ENCODE measurements around the gene SETD1A.

Gene SETD1A

DNA sequence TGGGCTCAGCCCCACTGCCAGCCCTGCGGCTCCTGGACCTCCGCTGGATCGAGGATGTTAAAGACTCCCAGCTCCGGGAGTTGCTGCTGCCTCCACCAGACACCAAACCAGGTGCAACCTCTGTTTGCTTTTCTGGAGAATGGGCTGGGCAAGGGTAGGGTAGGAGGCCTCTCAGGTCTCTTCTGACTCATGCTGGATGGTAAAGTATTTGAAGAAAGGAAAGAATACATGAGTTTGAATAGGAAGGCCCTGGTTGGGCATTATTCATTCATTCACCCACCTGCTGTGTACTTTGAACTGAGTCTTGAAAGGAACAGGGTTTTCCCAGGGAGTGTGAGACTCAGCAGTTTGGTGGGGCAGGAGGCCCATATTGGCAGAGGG is 15.1 kb upstream of the SETD1A start:
- no peak for DNase-seq
- intact Hi-C loops (cut with DNase I; ENCODE audit: low total_unique reads): no loop called here
- H3K27ac ChIP-seq: no peak overlapping the region
- no peaks in the 10 kb centered on the region for H3K27me3 ChIP-seq
- peaks cover 0 to 17% (median 7%) of the 10 kb centered on the region in 4 donors for H3K4me1 ChIP-seq
- no peaks in the 10 kb centered on the region for H3K9me3 ChIP-seq
- no peak overlapping the region for H3K4me3 ChIP-seq
- peaks cover 0 to 53% (median 18%) of the 10 kb centered on the region in 3 donors for H3K36me3 ChIP-seq
- TF ChIP-seq, protein P1, sequence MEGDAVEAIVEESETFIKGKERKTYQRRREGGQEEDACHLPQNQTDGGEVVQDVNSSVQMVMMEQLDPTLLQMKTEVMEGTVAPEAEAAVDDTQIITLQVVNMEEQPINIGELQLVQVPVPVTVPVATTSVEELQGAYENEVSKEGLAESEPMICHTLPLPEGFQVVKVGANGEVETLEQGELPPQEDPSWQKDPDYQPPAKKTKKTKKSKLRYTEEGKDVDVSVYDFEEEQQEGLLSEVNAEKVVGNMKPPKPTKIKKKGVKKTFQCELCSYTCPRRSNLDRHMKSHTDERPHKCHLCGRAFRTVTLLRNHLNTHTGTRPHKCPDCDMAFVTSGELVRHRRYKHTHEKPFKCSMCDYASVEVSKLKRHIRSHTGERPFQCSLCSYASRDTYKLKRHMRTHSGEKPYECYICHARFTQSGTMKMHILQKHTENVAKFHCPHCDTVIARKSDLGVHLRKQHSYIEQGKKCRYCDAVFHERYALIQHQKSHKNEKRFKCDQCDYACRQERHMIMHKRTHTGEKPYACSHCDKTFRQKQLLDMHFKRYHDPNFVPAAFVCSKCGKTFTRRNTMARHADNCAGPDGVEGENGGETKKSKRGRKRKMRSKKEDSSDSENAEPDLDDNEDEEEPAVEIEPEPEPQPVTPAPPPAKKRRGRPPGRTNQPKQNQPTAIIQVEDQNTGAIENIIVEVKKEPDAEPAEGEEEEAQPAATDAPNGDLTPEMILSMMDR (IDR thresholded peaks at IDR 0.05): no peak

DNA sequence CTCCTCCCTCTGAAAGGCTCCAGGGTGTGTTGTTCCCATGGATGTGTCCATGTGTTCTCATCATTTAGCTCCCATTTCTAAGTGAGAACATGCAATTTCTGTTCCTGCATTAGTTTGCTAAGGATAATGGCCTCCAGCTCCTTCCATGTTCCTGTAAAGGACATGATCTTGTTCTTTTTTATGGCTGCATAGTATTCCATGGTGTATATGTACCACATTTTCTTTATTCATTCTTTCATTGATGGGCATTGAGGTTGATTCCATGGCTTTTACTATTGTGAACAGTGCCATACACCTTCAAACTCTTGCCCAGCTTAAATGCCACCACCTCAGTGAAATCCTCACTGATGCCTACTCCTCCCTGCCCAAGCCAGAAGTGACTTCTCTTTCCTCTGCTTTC is 13.2 kb upstream of the SETD1A start:
- Histone ChIP-seq H3K4me3 (no peak overlapping the region), H3K27ac (no peak overlapping the region), H3K27me3 (no peaks in the 10 kb centered on the region), H3K36me3 (peaks cover 0 to 51% (median 18%) of the 10 kb centered on the region in 3 donors), H3K9me3 (no peaks in the 10 kb centered on the region), H3K4me1 (peaks cover 0 to 19% (median 11%) of the 10 kb centered on the region in 4 donors)
- intact Hi-C loops (cut with DNase I; ENCODE audit: low total_unique reads): no loop called here
- TF ChIP-seq, protein P1 (IDR thresholded peaks at IDR 0.05): no peak
- no peak for DNase-seq

DNA sequence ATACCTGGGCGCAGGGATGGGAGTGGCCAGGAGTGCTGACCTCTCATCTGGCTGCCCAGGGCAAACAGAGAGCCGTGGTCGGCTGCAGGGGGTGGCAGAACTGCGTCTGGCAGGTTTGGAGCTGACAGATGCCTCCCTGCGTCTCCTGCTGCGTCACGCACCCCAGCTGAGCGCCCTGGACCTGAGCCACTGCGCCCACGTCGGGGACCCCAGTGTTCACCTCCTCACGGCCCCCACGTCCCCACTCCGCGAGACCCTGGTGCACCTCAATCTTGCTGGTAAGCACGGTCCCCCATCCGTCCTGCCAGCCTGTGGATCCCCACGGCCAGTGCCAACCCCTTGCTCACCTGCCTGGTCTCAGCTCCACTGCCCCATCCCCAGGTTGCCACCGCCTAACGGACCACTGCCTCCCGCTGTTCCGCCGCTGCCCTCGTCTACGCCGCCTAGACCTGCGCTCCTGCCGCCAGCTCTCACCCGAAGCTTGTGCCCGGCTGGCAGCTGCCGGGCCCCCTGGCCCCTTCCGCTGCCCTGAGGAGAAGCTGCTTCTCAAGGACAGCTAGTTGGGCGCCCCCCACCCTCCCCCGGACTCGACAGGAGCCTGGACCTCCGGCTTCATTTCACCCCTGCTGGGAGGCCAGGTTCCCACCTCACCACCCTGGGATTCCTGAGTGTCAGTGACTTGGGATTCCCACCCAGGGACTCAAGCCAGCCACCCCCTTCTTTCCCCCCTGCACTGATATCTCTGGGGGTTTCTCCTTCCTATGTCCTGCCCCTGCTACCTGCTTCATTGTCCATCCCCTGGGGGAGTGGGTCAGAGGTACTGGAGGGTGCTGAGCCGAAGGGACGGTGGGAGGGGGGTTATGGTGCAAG is 10.6 kb upstream of the SETD1A start:
- DNase-seq: peak in 1 of 2 donors; percentile 74
- Histone ChIP-seq H3K36me3 (peaks cover 0 to 40% (median 18%) of the 10 kb centered on the region in 3 donors), H3K27me3 (no peaks in the 10 kb centered on the region), H3K4me3 (no peak overlapping the region), H3K4me1 (peaks cover 0 to 44% (median 33%) of the 10 kb centered on the region in 4 donors), H3K9me3 (no peaks in the 10 kb centered on the region), H3K27ac (no peak overlapping the region)
- intact Hi-C loops (cut with DNase I; ENCODE audit: low total_unique reads): no loop called here
- TF ChIP-seq, protein P1 (IDR thresholded peaks at IDR 0.05): no peak

DNA sequence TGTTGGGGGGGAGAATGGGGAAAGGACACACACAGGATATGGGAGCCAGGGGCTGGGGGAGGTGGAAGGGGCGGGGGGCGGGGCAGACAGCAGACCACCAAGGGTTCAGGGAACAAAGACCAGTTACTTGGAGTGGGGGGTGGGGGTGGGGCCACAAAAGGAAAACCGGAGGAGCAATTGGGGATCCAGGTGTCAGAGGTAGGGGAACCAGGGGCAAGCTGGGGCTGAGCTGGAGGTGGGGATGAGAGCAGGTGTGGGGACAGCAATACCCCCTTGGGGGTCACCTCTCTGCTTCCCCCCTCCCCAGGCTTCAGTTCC is 10.1 kb upstream of the SETD1A start:
- Histone ChIP-seq H3K9me3 (no peaks in the 10 kb centered on the region), H3K27me3 (no peaks in the 10 kb centered on the region), H3K36me3 (peaks cover 0 to 36% (median 14%) of the 10 kb centered on the region in 3 donors), H3K4me3 (peak overlapping the region; percentile 82 to 91), H3K27ac (peak overlapping the region; percentile 89), H3K4me1 (peaks cover 0 to 46% (median 37%) of the 10 kb centered on the region in 4 donors)
- TF ChIP-seq, protein P1 (IDR thresholded peaks at IDR 0.05): no peak
- intact Hi-C loops (cut with DNase I; ENCODE audit: low total_unique reads): no loop called here
- no peak for DNase-seq

DNA sequence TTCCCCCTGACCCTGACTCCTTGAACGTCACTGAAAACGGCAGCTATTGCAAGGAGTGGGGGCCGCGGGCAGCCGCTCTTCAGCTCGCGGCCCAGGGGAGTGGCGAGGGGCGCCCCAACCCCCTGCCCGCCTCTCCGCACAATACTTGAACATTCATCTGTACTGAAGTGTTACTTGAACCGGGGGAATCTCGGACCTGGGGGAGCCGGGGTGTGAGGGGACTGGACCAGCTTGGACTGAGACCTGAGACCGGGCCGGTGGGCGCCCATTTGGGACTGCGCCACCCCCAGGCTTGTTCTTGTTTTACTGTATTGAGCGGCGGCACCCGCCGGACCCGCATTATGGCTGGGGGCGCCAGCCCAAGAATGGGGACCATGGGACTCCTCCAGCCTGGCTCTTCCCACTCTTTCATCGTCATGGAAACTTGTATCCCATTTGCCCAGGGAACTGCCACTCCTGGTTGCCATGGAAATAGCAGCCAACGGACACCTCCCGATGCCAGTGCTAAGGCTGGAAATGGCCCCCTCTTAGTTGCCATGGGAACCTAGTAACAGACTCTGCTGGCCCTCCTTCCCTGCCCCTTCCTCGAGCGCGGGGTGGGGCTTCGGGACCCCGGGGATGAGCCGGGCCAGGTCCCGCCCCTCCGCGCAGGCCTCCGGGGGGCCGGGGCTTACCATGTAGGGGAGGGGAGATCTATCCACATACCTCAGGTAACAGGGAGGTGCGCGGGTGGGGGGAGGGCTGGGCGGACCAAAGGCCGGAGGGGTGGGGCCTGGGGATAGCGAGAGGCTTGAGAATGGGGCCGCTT is 9.5 kb upstream of the SETD1A start:
- intact Hi-C loops (cut with DNase I; ENCODE audit: low total_unique reads): loop anchor here (2.0 kb wide), 1 partner anchor 25 kb away; the partner anchor contains the start of gene FBXL19

More for the DNA sequence above, 9.5 kb upstream of the SETD1A start:
- Histone ChIP-seq H3K27me3 (no peaks in the 10 kb centered on the region), H3K4me1 (peaks cover 0 to 52% (median 41%) of the 10 kb centered on the region in 4 donors), H3K9me3 (no peaks in the 10 kb centered on the region), H3K27ac (peak overlapping the region; percentile 89), H3K4me3 (peak overlapping the region; percentile 82 to 91), H3K36me3 (peaks cover 0 to 34% (median 9%) of the 10 kb centered on the region in 3 donors)
- TF ChIP-seq, protein P1 (IDR thresholded peaks at IDR 0.05): no peak
- peak; percentile 94 to 96 for DNase-seq

All from tibial artery (tissue), 4 donors.